NCI-H187 (cell line): ENCODE results near the gene EPHA3.

Experiments used
- DNase-seq, 2 experiments: peaks; one replicate each; lab custom pipeline; 2025; lab: John Stamatoyannopoulos, UW

Gene EPHA3

GRCh38 chr3:89447243-89447642 lies 339.8 kb downstream of the EPHA3 start:
- DNase-seq = no peak

- no peak for DNase-seq
Measured at GRCh38 chr3:89449086-89449485, 341.7 kb downstream of the EPHA3 start.

- DNase-seq = no peak
Measured at GRCh38 chr3:89452066-89452465, 344.6 kb downstream of the EPHA3 start.

GRCh38 chr3:89455240-89455639 lies 347.8 kb downstream of the EPHA3 start:
- no peak for DNase-seq

GRCh38 chr3:89467898-89468363 lies 360.5 kb downstream of the EPHA3 start:
- no peak for DNase-seq

- DNase-seq = no peak
Measured at GRCh38 chr3:89472101-89472500, 364.7 kb downstream of the EPHA3 start.

- no peak for DNase-seq
Measured at GRCh38 chr3:89474333-89475130, 367.1 kb downstream of the EPHA3 start.

- no peak for DNase-seq
Measured at GRCh38 chr3:89488800-89489580, 381.6 kb downstream of the EPHA3 start.

GRCh38 chr3:89490129-89490528 lies 382.7 kb downstream of the EPHA3 start:
- DNase-seq = no peak

- DNase-seq = no peak
Measured at GRCh38 chr3:89494734-89495133, 387.3 kb downstream of the EPHA3 start.

- DNase-seq = no peak
Measured at GRCh38 chr3:89503891-89504391, 396.5 kb downstream of the EPHA3 start.

GRCh38 chr3:89504432-89504831 lies 397.0 kb downstream of the EPHA3 start:
- no peak for DNase-seq

- DNase-seq = no peak
Measured at GRCh38 chr3:89506462-89507103, 399.2 kb downstream of the EPHA3 start.

GRCh38 chr3:89521328-89521727 lies 413.9 kb downstream of the EPHA3 start:
- no peak for DNase-seq

- DNase-seq = no peak
Measured at GRCh38 chr3:89522155-89522554, 414.7 kb downstream of the EPHA3 start.

- no peak for DNase-seq
Measured at GRCh38 chr3:89525609-89526008, 418.2 kb downstream of the EPHA3 start.

GRCh38 chr3:89527736-89528305 lies 420.4 kb downstream of the EPHA3 start:
- no peak for DNase-seq
